ENCODE measurements around the gene COG5. TPM values are rescaled to one million over a fixed set of nuclear protein-coding genes. Genes with fewer than 3 reads are reported as not detected.
"Not testable (repeated sequence)": the region's sequence is repeated elsewhere in the genome, so short reads cannot be mapped to it uniquely, and the experiment has no call there.

Gene COG5
- total RNA-seq, 2 experiments from 2014 or later, result 37.1 to 44.6 TPM

DNA sequence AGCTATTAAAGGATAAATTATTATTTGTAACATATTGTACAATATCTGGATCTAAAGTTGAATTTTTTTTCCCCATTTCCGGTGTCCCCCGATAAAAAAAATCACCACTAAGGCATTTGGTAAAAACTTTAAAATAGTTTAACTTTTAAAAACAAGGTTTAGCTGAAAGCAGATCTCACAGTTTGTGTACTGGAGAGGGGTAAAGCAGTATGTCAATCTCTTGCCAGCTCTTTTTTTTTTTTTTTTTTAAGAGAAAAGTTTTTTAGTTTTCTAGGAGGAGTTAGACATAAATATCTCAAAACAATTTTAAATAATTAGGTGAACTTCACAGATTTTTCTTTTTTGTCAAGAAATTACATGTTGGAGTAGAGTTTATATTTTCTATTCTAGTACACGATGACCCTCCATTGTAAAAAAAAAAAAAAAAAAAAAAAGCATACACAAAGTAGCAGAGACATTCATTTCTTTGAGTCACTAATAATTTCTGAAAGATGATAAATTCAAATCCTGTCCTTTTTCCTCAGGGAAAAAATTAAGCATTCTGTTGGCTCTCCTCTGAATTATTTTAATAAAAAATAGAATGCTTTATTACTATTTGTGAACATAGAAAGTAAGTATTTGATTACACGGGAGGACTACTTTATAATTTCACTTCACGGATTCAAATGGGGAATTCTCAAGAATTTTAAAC, 396.8 kb downstream of the COG5 start:
- Mint-ChIP-seq H3K4me3 (peak overlapping the region; percentile 94), H3K4me1 (peaks cover 20% of the 10 kb centered on the region), H3K36me3 (peaks cover 4% of the 10 kb centered on the region), H3K9me3 (ENCODE audit: low read depth) (no peaks in the 10 kb centered on the region), H3K27me3 (peaks cover 6% of the 10 kb centered on the region), H3K27ac (peak overlapping the region; percentile 100)
- DNase-seq (no peak), ATAC-seq (no peak)
- CTCF ChIA-PET, result interaction anchor here (0.7 kb wide), 2 partner anchors 61 to 1519 kb away, joined by 3 read pairs; no protein-coding TSS in a partner anchor

DNA sequence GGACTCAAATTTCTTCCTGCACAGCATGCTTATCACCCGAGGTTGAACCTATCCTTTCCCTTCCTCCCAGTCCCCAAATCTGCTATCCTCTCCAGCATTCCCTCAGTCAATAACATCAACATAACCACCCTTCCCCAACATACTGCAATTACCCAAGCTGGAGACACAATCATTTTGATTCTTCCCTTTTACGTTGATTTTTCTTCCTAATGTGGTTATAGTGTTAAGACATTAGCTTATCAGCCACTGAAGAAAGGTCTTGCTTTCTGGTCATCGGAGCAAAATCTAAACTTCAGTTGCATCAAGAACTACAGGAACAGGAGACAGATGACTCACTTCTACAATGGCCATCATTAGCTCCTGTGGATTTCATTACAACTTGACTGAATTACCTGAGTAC, 398.4 kb downstream of the COG5 start:
- Mint-ChIP-seq H3K4me1 (peaks cover 10% of the 10 kb centered on the region), H3K4me3 (no peak overlapping the region), H3K9me3 (ENCODE audit: low read depth) (no peaks in the 10 kb centered on the region), H3K36me3 (no peaks in the 10 kb centered on the region), H3K27me3 (peaks cover 6% of the 10 kb centered on the region), H3K27ac (no peak overlapping the region)
- ATAC-seq, result no peak
- CTCF ChIA-PET, result interaction anchor here (0.9 kb wide), 1 partner anchor 16 kb away, joined by 3 read pairs; no protein-coding TSS in a partner anchor
- no peak for DNase-seq

DNA sequence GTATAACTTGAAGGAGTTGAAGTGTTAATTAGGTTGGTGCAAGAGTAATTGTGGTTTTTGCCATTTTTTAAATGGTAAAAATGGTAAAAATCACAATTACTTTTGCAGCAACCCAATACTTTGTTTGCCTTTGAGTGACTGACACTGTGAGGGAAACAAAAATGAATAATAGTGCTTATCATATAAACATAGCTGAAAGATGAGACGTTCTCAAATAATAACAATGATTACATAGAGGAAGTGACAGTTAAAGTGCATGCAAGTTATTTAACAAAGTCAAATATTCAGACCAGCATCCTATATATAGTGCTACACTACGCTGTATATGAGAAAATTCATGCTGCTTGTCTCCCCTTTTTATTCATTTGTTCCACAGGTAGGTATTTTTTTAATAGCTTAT, 399.6 kb downstream of the COG5 start:
- Mint-ChIP-seq H3K4me3 (no peak overlapping the region), H3K9me3 (ENCODE audit: low read depth) (no peaks in the 10 kb centered on the region), H3K27ac (no peak overlapping the region), H3K4me1 (peaks cover 10% of the 10 kb centered on the region), H3K36me3 (no peaks in the 10 kb centered on the region), H3K27me3 (peaks cover 6% of the 10 kb centered on the region)
- ATAC-seq (no peak), DNase-seq (no peak)
- CTCF ChIA-PET, result no interaction called here

DNA sequence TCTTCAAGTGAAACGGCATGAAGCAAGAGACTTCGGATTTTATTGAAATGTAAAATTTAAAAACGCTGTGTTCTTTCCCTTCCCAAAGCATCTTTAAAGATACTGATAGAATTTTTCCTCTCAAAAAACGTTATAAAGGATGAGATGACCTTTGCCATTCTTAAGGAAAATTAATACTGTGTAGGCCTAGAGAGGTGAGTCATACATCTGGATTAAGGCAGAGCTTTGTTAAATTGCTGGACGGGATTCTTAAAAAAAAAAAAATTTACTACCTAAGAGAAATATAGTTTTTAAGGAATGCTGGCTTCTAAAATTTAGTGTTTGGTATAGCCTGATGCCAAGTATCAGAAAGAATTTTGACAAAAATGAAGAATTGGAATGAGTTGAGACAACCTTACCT, 401.2 kb downstream of the COG5 start:
- peaks cover 9% of the 10 kb centered on the region for H3K27me3 Mint-ChIP-seq
- peaks cover 4% of the 10 kb centered on the region for H3K4me1 Mint-ChIP-seq
- DNase-seq (no peak), ATAC-seq (no peak)
- H3K9me3 Mint-ChIP-seq (ENCODE audit: low read depth), result no peaks in the 10 kb centered on the region
- H3K36me3 Mint-ChIP-seq, result no peaks in the 10 kb centered on the region
- CTCF ChIA-PET, result no interaction called here
- H3K4me3 Mint-ChIP-seq, result no peak overlapping the region
- no peak overlapping the region for H3K27ac Mint-ChIP-seq

DNA sequence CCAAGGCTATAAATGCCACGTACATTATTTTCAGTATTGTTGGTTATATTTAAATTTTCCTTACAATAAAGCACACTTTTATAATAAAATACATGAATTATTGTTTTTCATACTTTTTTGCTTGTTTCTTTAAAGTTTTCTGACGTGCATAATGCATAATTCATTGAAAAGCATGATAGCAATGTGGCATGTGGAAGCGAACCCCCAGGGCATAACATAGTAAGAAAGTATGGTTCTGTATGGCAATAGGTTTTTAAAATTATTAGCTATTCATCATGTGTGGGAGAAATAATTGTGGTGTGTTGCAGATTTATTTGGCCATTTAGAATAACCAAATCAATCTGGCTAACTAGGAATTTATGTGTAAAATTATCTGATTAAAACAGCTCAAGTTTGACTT, 402.3 kb downstream of the COG5 start:
- ATAC-seq (no peak), DNase-seq (no peak)
- Mint-ChIP-seq H3K4me1 (peaks cover 2% of the 10 kb centered on the region), H3K27me3 (peaks cover 9% of the 10 kb centered on the region), H3K9me3 (ENCODE audit: low read depth) (no peaks in the 10 kb centered on the region), H3K36me3 (no peaks in the 10 kb centered on the region), H3K27ac (no peak overlapping the region), H3K4me3 (no peak overlapping the region)
- CTCF ChIA-PET, result no interaction called here

DNA sequence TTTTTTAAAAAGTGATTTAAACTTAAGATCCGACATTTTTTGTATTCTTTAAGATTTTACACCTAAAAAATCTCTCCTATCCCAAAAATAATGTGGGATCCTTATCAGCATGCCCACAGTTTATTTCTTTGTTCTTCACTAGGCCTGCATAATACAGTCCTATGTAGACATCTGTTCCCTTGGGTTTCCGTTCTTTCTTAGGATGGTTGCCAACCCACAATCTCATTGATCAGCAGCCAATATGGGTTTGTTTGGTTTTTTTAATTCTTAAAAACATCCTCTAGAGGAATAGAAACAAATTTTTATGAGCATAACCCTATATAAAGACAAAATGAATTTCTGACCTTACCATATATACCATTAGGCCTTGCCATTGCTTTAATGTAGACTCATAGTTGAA, 403.3 kb downstream of the COG5 start:
- no peak overlapping the region for H3K4me3 Mint-ChIP-seq
- H3K27me3 Mint-ChIP-seq, result peaks cover 7% of the 10 kb centered on the region
- no peaks in the 10 kb centered on the region for H3K4me1 Mint-ChIP-seq
- H3K36me3 Mint-ChIP-seq, result no peaks in the 10 kb centered on the region
- ATAC-seq (no peak), DNase-seq (no peak)
- no peak overlapping the region for H3K27ac Mint-ChIP-seq
- H3K9me3 Mint-ChIP-seq (ENCODE audit: low read depth), result no peaks in the 10 kb centered on the region
- CTCF ChIA-PET, result no interaction called here

DNA sequence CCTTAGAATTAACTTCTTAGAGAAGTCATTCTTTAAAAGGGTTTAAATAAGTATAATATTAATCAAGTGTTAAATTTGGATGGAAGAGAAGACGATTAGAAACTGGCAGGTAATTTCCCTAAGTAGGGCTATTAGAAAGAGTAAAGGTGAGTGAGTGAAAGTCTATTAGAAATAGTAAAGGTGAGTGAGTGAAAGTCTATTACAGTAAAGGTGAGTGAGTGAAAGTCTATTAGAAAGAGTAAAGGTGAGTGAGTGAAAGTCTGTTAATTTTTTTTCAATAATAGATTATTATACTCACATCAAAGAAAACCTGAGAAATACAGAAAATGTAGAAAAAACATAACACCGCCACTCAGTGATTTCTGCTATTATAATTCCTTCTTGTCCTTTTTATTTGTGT, 405.7 kb downstream of the COG5 start:
- Mint-ChIP-seq H3K9me3 (ENCODE audit: low read depth) (no peaks in the 10 kb centered on the region), H3K4me1 (no peaks in the 10 kb centered on the region), H3K27ac (no peak overlapping the region), H3K36me3 (no peaks in the 10 kb centered on the region), H3K4me3 (no peak overlapping the region), H3K27me3 (peaks cover 3% of the 10 kb centered on the region)
- ATAC-seq (no peak), DNase-seq (no peak)
- CTCF ChIA-PET, result no interaction called here

DNA sequence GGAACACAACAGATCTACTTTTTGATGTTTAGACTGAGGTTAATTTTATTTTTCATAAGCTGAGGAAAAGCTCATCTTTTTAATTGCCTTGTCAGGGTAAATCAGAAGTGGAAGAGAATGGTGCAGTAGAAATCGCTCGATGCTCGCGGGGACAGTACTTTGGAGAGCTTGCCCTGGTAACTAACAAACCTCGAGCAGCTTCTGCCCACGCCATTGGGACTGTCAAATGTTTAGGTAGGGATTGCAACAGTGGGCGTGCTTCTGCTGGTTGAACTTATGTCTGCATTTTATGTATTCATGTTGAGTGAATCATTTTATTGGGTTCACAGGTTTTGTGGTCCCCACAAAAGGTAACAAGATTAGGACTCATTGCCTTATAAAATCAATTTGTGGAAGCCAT, 406.6 kb downstream of the COG5 start:
- no peaks in the 10 kb centered on the region for H3K36me3 Mint-ChIP-seq
- CTCF ChIA-PET, result no interaction called here

DNA sequence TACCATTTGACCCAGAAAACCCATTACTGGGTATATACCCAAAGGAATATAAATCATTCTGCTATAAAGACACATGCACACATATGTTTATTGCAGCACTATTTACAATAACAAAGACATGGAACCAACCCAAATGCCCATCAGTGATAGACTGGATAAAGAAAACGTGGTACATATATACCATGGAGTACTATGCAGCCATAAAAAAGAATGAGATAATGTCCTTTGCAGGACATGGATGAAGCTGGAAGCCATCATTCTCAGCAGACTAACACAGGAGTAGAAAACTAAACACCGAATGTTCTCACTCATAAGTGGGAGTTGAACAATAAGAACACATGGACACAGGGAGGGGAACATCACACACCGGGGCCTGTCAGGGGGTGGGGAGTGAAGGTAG, 408.0 kb downstream of the COG5 start:
- H3K4me3 Mint-ChIP-seq; H3K4me1 Mint-ChIP-seq; ATAC-seq; H3K27ac Mint-ChIP-seq; CTCF ChIA-PET; DNase-seq; H3K27me3 Mint-ChIP-seq; H3K36me3 Mint-ChIP-seq; H3K9me3 Mint-ChIP-seq (ENCODE audit: low read depth): not testable (repeated sequence)

More for the DNA sequence above, 406.6 kb downstream of the COG5 start:
- peaks cover 3% of the 10 kb centered on the region for H3K27me3 Mint-ChIP-seq
- ATAC-seq, result no peak
- no peak overlapping the region for H3K27ac Mint-ChIP-seq
- no peak overlapping the region for H3K4me3 Mint-ChIP-seq
- no peak for DNase-seq
- peaks cover 1% of the 10 kb centered on the region for H3K4me1 Mint-ChIP-seq
- no peaks in the 10 kb centered on the region for H3K9me3 Mint-ChIP-seq (ENCODE audit: low read depth)

DNA sequence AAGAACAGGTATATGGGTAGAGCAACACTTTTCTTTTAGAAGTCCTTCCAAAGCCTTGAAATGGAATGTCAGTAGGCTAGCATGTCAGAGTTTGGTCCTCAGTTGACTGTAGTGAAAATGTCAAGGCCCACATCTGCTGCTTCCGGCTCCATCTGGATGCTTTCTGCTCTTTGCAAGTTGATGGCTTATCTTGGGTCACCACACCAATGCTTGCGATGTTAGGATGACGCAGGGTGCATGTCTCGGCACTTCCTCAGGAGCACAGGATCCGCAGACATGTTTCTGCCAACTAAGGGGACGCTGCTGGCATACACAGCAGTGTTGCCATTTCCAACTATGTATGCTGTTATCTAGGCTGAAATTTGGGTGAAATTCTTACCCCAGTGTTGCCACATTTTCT, 408.9 kb downstream of the COG5 start:
- DNase-seq (no peak), ATAC-seq (no peak)
- CTCF ChIA-PET, result no interaction called here
- H3K27ac Mint-ChIP-seq, result no peak overlapping the region
- no peaks in the 10 kb centered on the region for H3K9me3 Mint-ChIP-seq (ENCODE audit: low read depth)
- H3K27me3 Mint-ChIP-seq, result peaks cover 3% of the 10 kb centered on the region
- H3K4me1 Mint-ChIP-seq, result peaks cover 1% of the 10 kb centered on the region
- H3K4me3 Mint-ChIP-seq, result no peak overlapping the region
- no peaks in the 10 kb centered on the region for H3K36me3 Mint-ChIP-seq

DNA sequence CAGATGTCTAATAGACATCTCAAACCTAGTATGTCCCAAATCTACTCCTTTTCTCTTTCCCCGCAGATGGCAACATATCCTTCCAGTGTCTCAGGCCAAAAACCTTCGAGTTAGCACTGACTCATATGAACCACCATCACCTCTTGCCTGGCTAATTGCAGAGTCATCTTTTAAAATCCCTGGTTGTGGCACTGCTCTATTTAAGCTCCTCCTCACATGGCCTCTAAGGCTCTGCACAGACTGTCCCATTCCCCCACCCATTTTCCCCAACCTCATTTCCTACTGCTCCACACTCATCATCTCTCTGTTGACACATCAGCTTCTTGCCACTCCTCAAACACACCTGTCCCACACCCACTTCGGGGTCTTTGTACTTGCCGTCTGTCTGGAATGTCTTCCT, 411.7 kb downstream of the COG5 start:
- Mint-ChIP-seq H3K27me3 (no peaks in the 10 kb centered on the region), H3K4me1 (peaks cover 6% of the 10 kb centered on the region), H3K36me3 (no peaks in the 10 kb centered on the region), H3K4me3 (no peak overlapping the region), H3K9me3 (ENCODE audit: low read depth) (no peaks in the 10 kb centered on the region), H3K27ac (no peak overlapping the region)
- no peak for ATAC-seq
- CTCF ChIA-PET, result interaction anchor here (1.1 to 6.7 kb wide), 7 partner anchors 17 to 510 kb away, joined by 3 to 41 read pairs (median 4); partner anchors contain the start of gene HBP1
- DNase-seq, result no peak

Other genes starting within 250 kb of the COG5 start
- not detected for gene GPR22, start 93.9 kb downstream of the COG5 start, total RNA-seq
- gene DUS4L, start 51 bp upstream of the COG5 start, total RNA-seq, result 10 to 100 TPM in 1 of 2 experiments, 1 to 10 TPM in 1; 9.3 to 10.2 TPM
- 10 to 100 TPM; 42.7 to 47.1 TPM for gene BCAP29, start 16.3 kb upstream of the COG5 start, total RNA-seq
- 10 to 100 TPM in 1 of 2 experiments, 1 to 10 TPM in 1; 8.3 to 15.4 TPM for gene SLC26A4, start 96.9 kb upstream of the COG5 start, total RNA-seq
- gene CBLL1, start 180.2 kb upstream of the COG5 start, total RNA-seq, result 10 to 100 TPM; 32.2 to 39.7 TPM
- gene SLC26A3, start 239.3 kb upstream of the COG5 start, total RNA-seq, result not detected